Stomach (tissue), 9 donors: ENCODE measurements around the gene FGD2. TPM values are rescaled to one million over a fixed set of nuclear protein-coding genes. Genes with fewer than 3 reads are reported as not detected.

Experiments used
- DNase-seq, 2 donors: peaks; one replicate each; pipeline versions ENCODE4 v3.0.0 to v3.0.0-alpha.2; 2013 to 2019
- H3K27ac ChIP-seq, 5 donors: fragments of 200-600 bp in 4 of 5; sonication (generic) in 4 of 5; one replicate each; pipeline ENCODE4 v1.5.1; 2013 to 2019; ENCODE audit warnings: mild to moderate bottlenecking in 1 of 5, moderate library complexity in 1 of 5
- H3K27me3 ChIP-seq, 3 donors: fragments of 200-600 bp; sonication (generic); one replicate each; pipeline ENCODE4 v1.5.1; 2017 to 2019; ENCODE audit warnings: mixed run types in 1 of 3
- H3K36me3 ChIP-seq, 4 donors: fragments of 200-600 bp; sonication (generic); 1 replicate in 3 of 4; 2 replicates in 1 of 4; pipeline ENCODE4 v1.5.1; 2016 to 2019
- H3K4me1 ChIP-seq, 4 donors: fragments of 200-600 bp; sonication (generic); one replicate each; pipeline ENCODE4 v1.5.1; 2016 to 2019
- H3K4me3 ChIP-seq, 4 donors: fragments of 200-600 bp; sonication (generic) in 3 of 4; one replicate each; pipeline ENCODE4 v1.5.1; 2016 to 2019; ENCODE audit warnings: mild to moderate bottlenecking in 1 of 4
- H3K9me3 ChIP-seq, 4 donors: fragments of 200-600 bp; sonication (generic); one replicate each; pipeline ENCODE4 v1.5.1; 2016 to 2019
- EP300 ChIP-seq: sonication (generic); formaldehyde crosslinking; IDR thresholded peaks from one replicate; pipeline ENCODE4 v1.6.1; 2017; ENCODE audit warnings: antibody characterized with exemption
- POLR2A ChIP-seq, 4 donors: fragments of 450-650 bp; IDR thresholded peaks; one replicate each; pipeline ENCODE4 v1.6.1; 2016; ENCODE audit warnings: antibody characterized with exemption in 4 of 4, control low read depth in 2 of 4, mild to moderate bottlenecking in 1 of 4, moderate library complexity in 1 of 4
- POLR2AphosphoS5 ChIP-seq, 3 donors: sonication (generic); formaldehyde crosslinking; IDR thresholded peaks; one replicate each; pipeline ENCODE4 v1.6.1; 2016; ENCODE audit warnings: antibody characterized with exemption in 3 of 3
- WGBS, 5 donors: extraction: QIAGEN DNeasy Blood & Tissue Kit in 3 of 5; methylation state at CpG; one replicate each; pipeline versions ENCODE4 v1.1.5 to v1.1.7; 2013 to 2018; 5-methylcytosine and 5-hydroxymethylcytosine counted together
- intact Hi-C: fragments of 100-400 bp; cut with DNase I; formaldehyde crosslinking; loops from one replicate; pipeline ENCODE4 v1.15.1; 2023; ENCODE audit warnings: low total_unique reads
- polyA plus RNA-seq, 3 donors: library from polyadenylated mRNA; stranded (reverse); fragments of 200-250 nt; gene quantifications; one replicate each; pipeline ENCODE4 v1.2.3, GENCODE V29; 2013
- total RNA-seq, 5 donors: library from RNA; depleted of rRNA; stranded (reverse); fragments of >200 nt; gene quantifications; one replicate each; pipeline versions ENCODE4 v1.1.0 to v1.2.3, GENCODE V29; 2014 to 2016
- TF ChIP-seq, protein P1 (sequence below), 7 experiments: fragments of 450-650 bp in 4 of 7; fragments of 200-600 bp in 3 of 7; sonication (generic) in 3 of 7; IDR thresholded peaks; one replicate each; pipeline ENCODE4 v1.5.1; 2016 to 2019; ENCODE audit warnings: antibody characterized with exemption in 7 of 7, control low read depth in 2 of 7, mild to moderate bottlenecking in 1 of 7
- donor health status: healthy with polysubstance abuse.
- donor health status: Bipolar disorder and iron deficiency.
- donor health status: healthy.

FGD2 gene
- total and polyA plus RNA-seq, 8 donors: 2.6 to 34.5 (median 5.3) TPM

- no peak overlapping the region for H3K27ac ChIP-seq
- 78 to 84% (median 80%) methylated on average over 13 to 15 of the region's 15 CpGs for WGBS, 5 donors
- intact Hi-C loops: no loop called here
- H3K27me3 ChIP-seq: no peaks in the 10 kb centered on the region
- peaks cover 0 to 7% (median 0%) of the 10 kb centered on the region in 4 donors for H3K36me3 ChIP-seq
- peaks cover 0 to 5% (median 4%) of the 10 kb centered on the region in 4 donors for H3K9me3 ChIP-seq
- TF ChIP-seq EP300: no peak
- no peak for TF ChIP-seq POLR2A (IDR thresholded peaks at IDR 0.05)
- TF ChIP-seq, protein P1, sequence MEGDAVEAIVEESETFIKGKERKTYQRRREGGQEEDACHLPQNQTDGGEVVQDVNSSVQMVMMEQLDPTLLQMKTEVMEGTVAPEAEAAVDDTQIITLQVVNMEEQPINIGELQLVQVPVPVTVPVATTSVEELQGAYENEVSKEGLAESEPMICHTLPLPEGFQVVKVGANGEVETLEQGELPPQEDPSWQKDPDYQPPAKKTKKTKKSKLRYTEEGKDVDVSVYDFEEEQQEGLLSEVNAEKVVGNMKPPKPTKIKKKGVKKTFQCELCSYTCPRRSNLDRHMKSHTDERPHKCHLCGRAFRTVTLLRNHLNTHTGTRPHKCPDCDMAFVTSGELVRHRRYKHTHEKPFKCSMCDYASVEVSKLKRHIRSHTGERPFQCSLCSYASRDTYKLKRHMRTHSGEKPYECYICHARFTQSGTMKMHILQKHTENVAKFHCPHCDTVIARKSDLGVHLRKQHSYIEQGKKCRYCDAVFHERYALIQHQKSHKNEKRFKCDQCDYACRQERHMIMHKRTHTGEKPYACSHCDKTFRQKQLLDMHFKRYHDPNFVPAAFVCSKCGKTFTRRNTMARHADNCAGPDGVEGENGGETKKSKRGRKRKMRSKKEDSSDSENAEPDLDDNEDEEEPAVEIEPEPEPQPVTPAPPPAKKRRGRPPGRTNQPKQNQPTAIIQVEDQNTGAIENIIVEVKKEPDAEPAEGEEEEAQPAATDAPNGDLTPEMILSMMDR (IDR thresholded peaks at IDR 0.05): no peak
- TF ChIP-seq POLR2AphosphoS5 (IDR thresholded peaks at IDR 0.05): no peak
- peaks cover 0 to 29% (median 4%) of the 10 kb centered on the region in 4 donors for H3K4me1 ChIP-seq
- DNase-seq: no peak
- H3K4me3 ChIP-seq: no peak overlapping the region
Observed at GRCh38 chr6:37027036-37027720, 21.7 kb downstream of the FGD2 start.

- no peak for DNase-seq
- TF ChIP-seq, protein P1 (IDR thresholded peaks at IDR 0.05): no peak
- TF ChIP-seq EP300: no peak
- no peak for TF ChIP-seq POLR2A (IDR thresholded peaks at IDR 0.05)
- Histone ChIP-seq H3K9me3 (peaks cover 0 to 5% (median 4%) of the 10 kb centered on the region in 4 donors), H3K4me1 (peaks cover 0 to 21% (median 3%) of the 10 kb centered on the region in 4 donors), H3K4me3 (no peak overlapping the region), H3K27me3 (no peaks in the 10 kb centered on the region), H3K27ac (no peak overlapping the region), H3K36me3 (peaks cover 0 to 10% (median 0%) of the 10 kb centered on the region in 4 donors)
- WGBS, 5 donors: 83 to 94% (median 91%) methylated on average over 14 to 17 of the region's 17 CpGs
- intact Hi-C loops: no loop called here
Observed at GRCh38 chr6:37027811-37028469, 22.5 kb downstream of the FGD2 start.

DNA sequence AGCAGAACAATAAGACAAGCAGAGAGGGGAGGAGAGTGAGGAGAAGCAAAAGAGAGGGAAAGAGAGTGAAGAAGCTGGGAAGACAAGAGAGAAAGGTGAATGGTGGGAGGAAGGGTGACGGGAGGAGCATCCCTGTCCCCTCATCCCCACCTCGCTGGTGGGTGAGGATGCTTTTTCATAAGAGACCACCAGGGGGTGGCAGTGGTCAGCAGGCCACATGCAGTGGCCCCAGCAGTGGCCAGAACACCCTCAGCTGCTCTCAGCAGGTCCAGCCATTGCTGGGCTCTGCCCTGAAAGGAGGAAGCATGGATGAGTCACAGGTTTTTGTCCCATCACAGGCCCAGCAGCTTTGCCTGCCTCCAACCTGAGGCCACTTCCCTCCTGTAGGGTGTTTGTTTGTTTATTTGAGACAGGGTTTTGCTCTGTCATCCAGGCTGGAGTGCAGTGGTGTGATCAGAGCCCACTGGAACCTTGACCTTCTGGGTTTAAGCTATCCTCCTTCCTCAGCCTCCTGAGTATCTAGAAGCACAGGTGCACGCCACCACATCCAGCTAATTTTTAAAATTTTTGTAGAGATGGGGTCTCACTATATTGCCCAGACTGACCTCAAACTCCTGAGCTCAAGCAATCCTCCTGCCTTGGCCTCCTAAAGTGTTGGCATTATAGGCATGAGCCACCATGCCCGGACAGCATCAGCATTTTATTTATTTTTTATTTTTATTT lies 24.0 kb downstream of the FGD2 start:
- intact Hi-C loops: no loop called here

More for the DNA sequence above, 24.0 kb downstream of the FGD2 start:
- Histone ChIP-seq H3K9me3 (peaks cover 0 to 5% (median 4%) of the 10 kb centered on the region in 4 donors), H3K4me1 (peaks cover 0 to 15% (median 0%) of the 10 kb centered on the region in 4 donors), H3K36me3 (peaks cover 0 to 10% (median 0%) of the 10 kb centered on the region in 4 donors), H3K27ac (peak overlapping the region in 2 of 5 donors; percentile 5 to 16), H3K27me3 (no peaks in the 10 kb centered on the region), H3K4me3 (no peak overlapping the region)
- TF ChIP-seq EP300: no peak
- no peak for TF ChIP-seq POLR2A (IDR thresholded peaks at IDR 0.05)
- TF ChIP-seq, protein P1 (IDR thresholded peaks at IDR 0.05): peak in 5 of 7 experiments; percentile 33 to 73 (median 49)
- TF ChIP-seq POLR2AphosphoS5 (IDR thresholded peaks at IDR 0.05): peak in 1 of 3 donors; percentile 65
- 63 to 72% (median 69%) methylated on average over 4 of the region's 4 CpGs for WGBS, 5 donors
- peak; percentile 65 to 82 for DNase-seq
